Urothelium cell line (cell line): ENCODE measurements around the gene STX8.
"Not testable (repeated sequence)": the region's sequence is repeated elsewhere in the genome, so short reads cannot be mapped to it uniquely, and the experiment has no call there.

Source experiments
- DNase-seq: peaks from one replicate; pipeline ENCODE4 v3.0.0; 2011; ENCODE audit warnings: low spot score, mixed read lengths
- FAIRE-seq: peaks from 2 replicates; lab custom pipeline; 2011; peaks lifted over from hg19 to GRCh38; lab: Jason Lieb, UNC

Gene STX8

DNA sequence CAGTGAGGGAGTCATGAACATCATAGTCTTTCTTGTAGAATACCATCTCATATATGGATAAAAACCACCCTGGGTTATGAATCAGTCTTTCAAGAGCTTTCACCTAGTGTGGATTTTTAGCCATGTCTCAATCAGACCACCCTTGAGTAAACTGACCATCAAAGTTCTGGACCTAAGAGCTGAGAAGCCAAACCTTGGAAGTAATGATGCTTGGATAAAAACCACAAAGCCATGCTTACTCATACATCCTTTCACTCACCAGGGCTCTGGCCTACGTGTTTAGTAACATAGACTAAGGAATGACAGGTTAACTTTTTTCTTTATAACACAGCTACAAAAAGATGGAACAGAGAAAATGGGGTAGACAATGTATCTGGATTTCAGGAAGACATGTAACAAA is 167.2 kb downstream of the STX8 start:
- no peak for FAIRE-seq
- peak; percentile 13 for DNase-seq

DNA sequence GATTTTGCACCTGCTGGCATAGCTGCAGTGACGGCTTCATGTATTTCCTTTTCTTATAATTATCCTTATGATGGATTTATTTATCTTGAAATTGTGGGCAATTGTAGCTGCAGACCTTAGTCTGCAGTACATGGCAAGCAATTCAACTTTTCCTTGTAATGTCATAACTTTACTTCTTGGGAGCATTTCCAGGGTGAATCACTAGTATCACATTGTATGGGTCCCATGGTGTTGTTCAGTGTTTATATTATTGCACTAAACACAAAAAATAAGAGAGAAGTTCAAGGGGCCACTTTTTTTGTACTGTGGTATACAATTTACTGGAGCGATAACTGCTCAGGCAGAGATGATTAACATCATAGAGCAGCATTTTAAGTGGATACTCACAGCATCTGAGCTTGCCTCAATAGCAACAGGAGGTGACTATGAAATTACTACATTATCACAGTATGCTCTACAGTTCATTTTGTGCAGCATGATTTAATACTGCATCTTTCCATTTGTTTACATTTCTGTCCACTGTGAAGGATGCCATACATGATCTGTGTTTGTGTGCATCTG is 169.5 kb downstream of the STX8 start:
- no peak for FAIRE-seq
- no peak for DNase-seq

- DNase-seq = no peak
- no peak for FAIRE-seq
Measured at GRCh38 chr17:9403257-9403656, 172.4 kb downstream of the STX8 start.

- no peak for DNase-seq
- FAIRE-seq = no peak
Measured at GRCh38 chr17:9402590-9403199, 172.9 kb downstream of the STX8 start.

GRCh38 chr17:9401434-9401833 is 174.2 kb downstream of the STX8 start:
- DNase-seq (peak; percentile 53), FAIRE-seq (no peak)

- DNase-seq = no peak
- no peak for FAIRE-seq
Measured at GRCh38 chr17:9389111-9389527, 186.5 kb downstream of the STX8 start.

DNA sequence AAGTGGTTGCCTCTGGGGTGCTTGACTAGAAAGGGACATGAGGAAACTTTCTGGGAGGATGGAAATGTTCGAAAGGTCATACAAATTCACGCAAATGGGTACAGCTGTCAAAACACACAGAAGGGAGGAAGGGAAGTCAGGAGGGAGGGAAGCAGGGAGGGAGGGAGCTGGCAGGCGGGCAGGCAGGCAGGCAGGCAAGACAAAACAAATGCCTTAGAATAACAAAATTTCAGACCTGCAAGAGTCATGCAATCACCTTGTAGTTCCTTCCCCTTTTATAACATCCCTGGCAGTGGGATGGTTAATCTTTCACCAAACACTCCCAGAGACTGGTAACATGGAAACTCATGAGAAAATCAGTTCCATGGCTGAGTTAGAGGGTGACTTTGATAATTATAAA is 189.2 kb downstream of the STX8 start:
- no peak for DNase-seq
- no peak for FAIRE-seq

DNA sequence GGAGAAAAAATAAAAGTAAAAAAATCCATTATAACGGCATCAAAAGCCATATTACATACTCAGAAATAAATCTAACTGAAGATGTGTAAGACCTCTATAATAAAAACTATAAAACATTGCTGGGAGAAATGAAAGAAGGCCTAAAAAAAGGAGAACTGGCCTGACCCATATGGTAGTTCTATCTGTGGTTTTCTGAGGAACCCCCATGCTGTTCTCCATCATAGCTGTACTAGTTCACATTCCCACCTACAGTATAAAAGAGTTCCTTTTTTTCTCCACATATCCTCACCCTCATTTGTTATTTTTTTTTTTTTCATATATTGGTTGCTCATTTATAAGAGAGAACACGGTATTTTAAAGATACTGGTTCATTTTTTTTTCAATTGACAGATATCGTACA is 191.8 kb downstream of the STX8 start:
- FAIRE-seq = no peak
- no peak for DNase-seq

DNA sequence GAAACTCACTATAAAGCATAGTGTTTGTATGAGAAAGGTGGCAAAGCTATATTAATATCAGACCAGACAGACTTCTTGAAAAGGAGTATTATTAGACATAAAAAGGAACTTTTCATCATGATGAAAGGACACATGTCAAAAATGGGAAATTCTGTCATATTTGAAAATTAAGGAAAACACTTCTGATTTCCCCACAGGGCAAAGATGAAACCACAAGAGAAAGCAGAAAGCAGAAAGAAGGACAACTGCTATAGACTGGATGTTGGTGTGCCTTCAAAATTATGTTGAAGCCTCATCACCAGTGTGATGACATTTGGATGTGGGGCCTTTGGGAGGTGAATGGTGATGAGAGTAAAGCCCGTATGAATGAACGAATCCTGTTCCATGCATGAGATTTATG is 193.0 kb downstream of the STX8 start:
- DNase-seq (no peak), FAIRE-seq (no peak)

GRCh38 chr17:9381068-9381467 is 194.6 kb downstream of the STX8 start:
- FAIRE-seq = no peak
- DNase-seq = no peak

- DNase-seq (no peak), FAIRE-seq (no peak)
Measured at GRCh38 chr17:9380361-9380760, 195.3 kb downstream of the STX8 start.

DNA sequence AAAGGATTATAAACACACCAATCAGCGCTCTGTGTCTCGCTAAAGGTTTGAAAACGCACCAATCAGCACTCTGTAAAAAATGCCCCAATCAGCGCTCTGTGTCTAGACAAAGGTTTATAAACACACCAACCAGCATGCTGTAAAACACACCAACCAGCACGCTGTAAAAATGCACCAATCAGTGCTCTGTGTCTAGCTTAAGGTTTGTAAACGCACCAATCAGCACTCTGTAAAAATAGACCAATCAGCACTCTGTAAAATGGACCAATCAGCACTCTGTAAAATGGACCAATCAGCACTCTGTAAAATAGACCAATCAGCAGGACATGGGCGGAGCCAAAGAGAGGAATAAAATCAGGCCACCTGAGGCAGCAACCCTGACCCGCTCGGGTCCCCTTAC is 199.4 kb downstream of the STX8 start:
- FAIRE-seq, DNase-seq: not testable (repeated sequence)

GRCh38 chr17:9371019-9371418 is 204.6 kb downstream of the STX8 start:
- FAIRE-seq = no peak
- DNase-seq = peak; percentile 64

DNA sequence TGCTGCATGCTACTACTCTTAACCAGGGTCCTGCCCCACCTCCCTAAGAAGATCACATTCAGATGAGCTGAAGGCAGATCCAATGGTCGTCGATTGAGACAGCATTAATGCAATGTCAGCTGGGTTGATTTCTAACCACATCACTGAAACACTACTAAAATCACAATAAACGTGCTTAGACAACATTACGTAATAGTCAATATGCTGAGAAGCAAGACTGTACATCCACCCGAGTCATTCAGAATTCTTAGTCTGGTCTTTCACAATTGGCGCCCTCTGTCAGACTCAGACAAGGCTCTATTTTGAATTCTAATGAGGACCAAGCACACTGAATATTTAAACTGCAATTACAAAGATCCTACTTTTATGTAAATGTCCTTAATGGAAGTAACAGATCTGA is 205.2 kb downstream of the STX8 start:
- no peak for DNase-seq
- FAIRE-seq = no peak

GRCh38 chr17:9368631-9369030 is 207.0 kb downstream of the STX8 start:
- no peak for FAIRE-seq

GRCh38 chr17:9367156-9367555 is 208.5 kb downstream of the STX8 start:
- FAIRE-seq = no peak
- DNase-seq = no peak

More at GRCh38 chr17:9368631-9369030, 207.0 kb downstream of the STX8 start:
- no peak for DNase-seq

- no peak for DNase-seq
- FAIRE-seq = no peak
Measured at GRCh38 chr17:9364837-9365430, 210.7 kb downstream of the STX8 start.

DNA sequence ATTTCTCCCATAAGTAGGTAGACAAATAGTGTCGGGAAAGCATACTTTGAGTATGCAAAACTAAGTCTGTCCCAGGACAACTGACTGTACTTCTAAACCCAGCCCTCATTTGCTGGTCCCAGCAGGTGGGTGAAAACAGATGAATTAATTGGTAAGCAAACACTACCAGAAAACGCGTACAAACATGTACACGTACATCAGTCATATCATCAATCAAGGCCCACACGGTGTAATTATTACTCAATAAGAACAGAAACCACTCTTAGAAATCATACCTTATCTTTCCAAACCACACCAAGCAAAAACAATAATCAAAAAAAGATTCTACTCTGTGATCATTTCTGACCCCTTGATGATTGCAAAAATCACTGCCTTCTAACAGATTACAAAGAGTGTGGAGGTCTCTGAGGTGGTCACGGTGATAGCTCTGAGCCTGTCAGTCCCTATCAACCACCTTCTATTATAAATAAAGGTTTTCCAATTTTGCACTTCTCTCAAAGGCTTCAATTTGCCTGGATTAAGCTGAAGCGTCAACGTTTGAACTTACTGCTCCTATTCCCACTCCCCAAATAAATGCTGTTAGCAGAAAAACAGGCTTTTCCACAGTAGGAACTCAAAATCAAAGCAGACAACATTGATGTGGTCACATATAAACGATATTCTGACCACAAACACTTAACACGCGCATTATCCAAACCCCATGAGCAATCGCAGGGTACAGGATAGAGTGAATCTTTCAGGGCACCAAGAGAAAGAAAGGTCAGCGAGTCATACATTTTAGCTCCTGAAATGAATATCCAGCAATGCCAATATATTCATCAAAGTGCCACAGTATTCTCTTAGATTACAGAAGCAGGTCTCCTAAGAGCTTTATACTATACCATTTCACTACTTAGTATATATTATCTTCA is 211.9 kb downstream of the STX8 start:
- DNase-seq = no peak
- no peak for FAIRE-seq

GRCh38 chr17:9361188-9361955 is 214.2 kb downstream of the STX8 start:
- DNase-seq (peak; percentile 19), FAIRE-seq (no peak)

DNA sequence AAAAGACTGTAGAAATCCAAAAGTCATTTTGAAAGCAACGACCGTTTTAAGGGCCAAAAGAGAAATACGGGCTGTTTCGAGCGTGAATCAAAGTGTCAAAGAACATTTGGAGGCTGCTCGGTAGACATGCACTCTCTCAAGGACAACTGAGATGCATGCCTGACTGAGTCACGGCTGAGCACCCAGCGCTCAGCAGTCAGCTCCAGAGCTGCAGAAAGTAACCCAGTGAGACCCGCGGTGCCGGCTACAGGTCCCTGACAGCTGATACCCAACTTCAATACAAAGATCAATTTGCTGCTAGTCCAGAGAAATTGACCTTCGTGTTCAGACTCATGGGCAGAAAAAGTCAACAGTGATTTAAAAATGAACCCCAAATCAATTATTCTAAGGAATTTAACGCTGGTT is 214.9 kb downstream of the STX8 start:
- peak; percentile 56 for DNase-seq
- FAIRE-seq = no peak

DNA sequence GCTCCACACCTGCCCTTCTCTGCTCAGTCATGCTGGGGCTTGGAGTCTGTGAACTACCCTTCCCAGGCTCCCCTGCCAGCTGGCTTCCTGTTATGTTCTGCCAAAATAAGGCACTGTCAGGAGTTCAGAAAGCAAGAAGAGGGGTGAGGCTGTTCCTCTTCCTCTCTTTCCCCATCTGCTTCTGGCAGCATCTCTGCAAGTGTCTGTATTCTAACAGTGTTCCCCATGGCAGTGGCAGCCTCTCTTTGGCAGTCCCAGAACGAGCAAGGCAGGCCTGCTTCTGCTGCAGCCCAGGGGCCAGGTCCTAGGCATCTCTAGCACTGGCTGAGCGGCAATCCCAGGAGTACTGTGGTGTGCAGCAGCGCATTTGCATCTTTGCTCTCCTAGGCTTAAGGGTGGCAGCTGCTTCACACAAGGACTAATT is 219.1 kb downstream of the STX8 start:
- DNase-seq = no peak
- FAIRE-seq = no peak
